Measurements from ENCODE around the gene TBX5.

Gene TBX5

GRCh38 chr12:114404926-114405518 lies 922 bp downstream of the TBX5 start:
- DNase-seq, result no peak

- DNase-seq, result no peak
These were observed 1.6 kb downstream of the TBX5 start for GRCh38 chr12:114404083-114404925.

GRCh38 chr12:114403690-114404066 lies 2.3 kb downstream of the TBX5 start:
- no peak for DNase-seq

GRCh38 chr12:114403011-114403689 lies 2.8 kb downstream of the TBX5 start:
- no peak for DNase-seq

- DNase-seq, result no peak
These were observed 3.7 kb downstream of the TBX5 start for GRCh38 chr12:114402084-114402717.

GRCh38 chr12:114401328-114402083 lies 4.4 kb downstream of the TBX5 start:
- no peak for DNase-seq

GRCh38 chr12:114400925-114401324 lies 5.0 kb downstream of the TBX5 start:
- DNase-seq, result no peak

- DNase-seq, result no peak
These were observed 5.6 kb downstream of the TBX5 start for GRCh38 chr12:114400361-114400811.

GRCh38 chr12:114399664-114400211 lies 6.2 kb downstream of the TBX5 start:
- DNase-seq, result no peak

GRCh38 chr12:114397978-114398881 lies 7.7 kb downstream of the TBX5 start:
- DNase-seq, result no peak

- no peak for DNase-seq
These were observed 8.8 kb downstream of the TBX5 start for GRCh38 chr12:114396869-114397719.

- DNase-seq, result no peak
These were observed 9.6 kb downstream of the TBX5 start for GRCh38 chr12:114396153-114396868.

- DNase-seq, result no peak
These were observed 10.2 kb downstream of the TBX5 start for GRCh38 chr12:114395755-114396152.

GRCh38 chr12:114395233-114395632 lies 10.7 kb downstream of the TBX5 start:
- DNase-seq, result no peak

- DNase-seq, result no peak
These were observed 12.4 kb downstream of the TBX5 start for GRCh38 chr12:114393569-114393968.

GRCh38 chr12:114392909-114393308 lies 13.0 kb downstream of the TBX5 start:
- no peak for DNase-seq

- no peak for DNase-seq
These were observed 14.9 kb downstream of the TBX5 start for GRCh38 chr12:114391088-114391487.

GRCh38 chr12:114384739-114385138 lies 21.2 kb downstream of the TBX5 start:
- no peak for DNase-seq

- no peak for DNase-seq
These were observed 24.8 kb downstream of the TBX5 start for GRCh38 chr12:114381177-114381576.

- DNase-seq, result no peak
These were observed 34.2 kb downstream of the TBX5 start for GRCh38 chr12:114371733-114372132.
